H9 (cell line): ENCODE measurements around the gene OXCT1. TPM values are rescaled to one million over a fixed set of nuclear protein-coding genes. Genes with fewer than 3 reads are reported as not detected.

ENCODE experiments used
- DNase-seq: peaks from one replicate; pipeline ENCODE4 v3.0.0-alpha.2; 2017
- H2AFZ ChIP-seq: one replicate; pipeline ENCODE4 v1.6.1; 2013; ENCODE audit warnings: mild to moderate bottlenecking, low read length, control low read depth, moderate library complexity
- H2AK5ac ChIP-seq: 2 replicates; pipeline ENCODE4 v1.6.1; 2013; ENCODE audit warnings: low read length, control low read depth, mixed read lengths; ENCODE audit not compliant: insufficient read length
- H2BK120ac ChIP-seq: one replicate; pipeline ENCODE4 v1.6.1; 2013; ENCODE audit warnings: low read depth, mild to moderate bottlenecking, low read length, control low read depth, inconsistent platforms; ENCODE audit not compliant: poor library complexity, severe bottlenecking
- H2BK12ac ChIP-seq: 2 replicates; pipeline ENCODE4 v1.6.1; 2013; ENCODE audit warnings: low read length, control low read depth, mixed read lengths, low read depth; ENCODE audit not compliant: insufficient read length
- H2BK15ac ChIP-seq: 2 replicates; pipeline ENCODE4 v1.6.1; 2013; ENCODE audit warnings: low read depth, low read length, control low read depth
- H2BK20ac ChIP-seq: one replicate; pipeline ENCODE4 v1.6.1; 2013; ENCODE audit warnings: low read depth, mild to moderate bottlenecking, low read length, control low read depth, inconsistent platforms; ENCODE audit not compliant: poor library complexity, severe bottlenecking
- H2BK5ac ChIP-seq: 2 replicates; pipeline ENCODE4 v1.6.1; 2013; ENCODE audit warnings: low read length, control low read depth, mixed read lengths; ENCODE audit not compliant: insufficient read length
- H3K14ac ChIP-seq: 2 replicates; pipeline ENCODE4 v1.6.1; 2013; ENCODE audit warnings: low read length, control low read depth; ENCODE audit not compliant: insufficient read depth
- H3K18ac ChIP-seq: 2 replicates; pipeline ENCODE4 v1.6.1; 2013; ENCODE audit warnings: low read depth, mild to moderate bottlenecking, mixed read lengths, low read length, control low read depth; ENCODE audit not compliant: insufficient read length
- H3K23ac ChIP-seq: 2 replicates; pipeline ENCODE4 v1.6.1; 2013; ENCODE audit warnings: low read length, control low read depth, mixed read lengths, low read depth; ENCODE audit not compliant: insufficient read length
- H3K23me2 ChIP-seq: 2 replicates; pipeline ENCODE4 v1.6.1; 2013; ENCODE audit warnings: low read depth, mild to moderate bottlenecking, mixed read lengths, low read length, control low read depth; ENCODE audit not compliant: insufficient read length, poor library complexity, severe bottlenecking
- H3K27ac ChIP-seq: 2 replicates; pipeline ENCODE4 v1.5.1; 2013; ENCODE audit warnings: low read length, control low read depth, mixed read lengths, low read depth; ENCODE audit not compliant: insufficient read length
- H3K27me3 ChIP-seq: 2 replicates; pipeline ENCODE4 v1.6.1; 2013; ENCODE audit warnings: low read length, control low read depth, inconsistent platforms; ENCODE audit not compliant: insufficient read depth
- H3K4ac ChIP-seq: 2 replicates; pipeline ENCODE4 v1.6.1; 2013; ENCODE audit warnings: low read depth, mild to moderate bottlenecking, control low read depth, inconsistent platforms, low read length, moderate library complexity
- H3K4me1 ChIP-seq: 2 replicates; pipeline ENCODE4 v1.6.1; 2013; ENCODE audit warnings: low read length, control low read depth, inconsistent platforms; ENCODE audit not compliant: insufficient read depth
- H3K4me2 ChIP-seq: 2 replicates; pipeline ENCODE4 v1.6.1; 2013; ENCODE audit warnings: low read length, control low read depth, mixed read lengths; ENCODE audit not compliant: insufficient read length, insufficient read depth
- H3K56ac ChIP-seq: 2 replicates; pipeline ENCODE4 v1.6.1; 2013; ENCODE audit warnings: low read depth, mild to moderate bottlenecking, mixed read lengths, low read length, control low read depth; ENCODE audit not compliant: insufficient read length
- H3K79me1 ChIP-seq: 2 replicates; pipeline ENCODE4 v1.6.1; 2013; ENCODE audit warnings: low read depth, mild to moderate bottlenecking, moderate library complexity, low read length, control low read depth, inconsistent platforms; ENCODE audit not compliant: insufficient read depth, poor library complexity, severe bottlenecking
- H3K79me2 ChIP-seq: 2 replicates; pipeline ENCODE4 v1.6.1; 2013; ENCODE audit warnings: low read length, control low read depth, inconsistent platforms; ENCODE audit not compliant: insufficient read depth
- H3K9ac ChIP-seq: 2 replicates; pipeline ENCODE4 v1.6.1; 2013; ENCODE audit warnings: low read length, control low read depth, mixed read lengths; ENCODE audit not compliant: insufficient read length; ENCODE audit errors: extremely low read depth
- H3K9me3 ChIP-seq: one replicate; pipeline ENCODE4 v1.6.1; 2013; ENCODE audit warnings: low read depth, low read length, inconsistent platforms; ENCODE audit not compliant: control insufficient read depth
- H3T11ph ChIP-seq: one replicate; pipeline ENCODE4 v1.6.1; 2013; ENCODE audit warnings: mild to moderate bottlenecking, low read length, control low read depth, inconsistent platforms
- H4K20me1 ChIP-seq: one replicate; pipeline ENCODE4 v1.6.1; 2013; ENCODE audit not compliant: control insufficient read depth, insufficient read length, insufficient read depth
- H4K5ac ChIP-seq: 2 replicates; pipeline ENCODE4 v1.6.1; 2013; ENCODE audit warnings: low read depth, mild to moderate bottlenecking, mixed read lengths, low read length, control low read depth; ENCODE audit not compliant: insufficient read length
- H4K8ac ChIP-seq: replicated peaks from 2 replicates; pipeline ENCODE4 v1.6.1; 2013; ENCODE audit warnings: low read length, control low read depth, mixed read lengths, low read depth; ENCODE audit not compliant: insufficient read length
- H4K91ac ChIP-seq: 2 replicates; pipeline ENCODE4 v1.6.1; 2013; ENCODE audit warnings: low read depth, mild to moderate bottlenecking, moderate library complexity, mixed read lengths, low read length, control low read depth; ENCODE audit not compliant: insufficient read length
- H3K27ac Mint-ChIP-seq, 3 experiments: 2 replicates in 2 of 3; 3 replicates in 1 of 3; pipeline ENCODE4 v1.8.0; 2020 to 2021; ENCODE audit warnings: mixed read lengths in 3 of 3, mild to moderate bottlenecking in 1 of 3, moderate library complexity in 1 of 3
- H3K27me3 Mint-ChIP-seq: 2 replicates; pipeline ENCODE4 v1.8.0; 2021; ENCODE audit warnings: low read depth, mild to moderate bottlenecking, moderate library complexity, mixed read lengths
- H3K36me3 Mint-ChIP-seq, 3 experiments: 2 replicates in 2 of 3; 3 replicates in 1 of 3; pipeline ENCODE4 v1.8.0; 2020 to 2021; ENCODE audit warnings: low read depth in 3 of 3, mixed read lengths in 3 of 3; ENCODE audit not compliant: insufficient read depth in 1 of 3
- H3K4me1 Mint-ChIP-seq, 2 experiments: 2 replicates each; pipeline ENCODE4 v1.8.0; 2020; ENCODE audit warnings: mixed read lengths in 2 of 2
- H3K4me3 Mint-ChIP-seq, 2 experiments: 2 replicates in 1 of 2; 3 replicates in 1 of 2; pipeline ENCODE4 v1.8.0; 2020 to 2021; ENCODE audit warnings: mild to moderate bottlenecking in 2 of 2, mixed read lengths in 2 of 2, moderate library complexity in 1 of 2
- H3K9me3 Mint-ChIP-seq, 2 experiments: 2 replicates in 1 of 2; 3 replicates in 1 of 2; pipeline ENCODE4 v1.8.0; 2020; ENCODE audit warnings: mild to moderate bottlenecking in 2 of 2, mixed read lengths in 2 of 2, moderate library complexity in 1 of 2
- CTCF ChIP-seq: fragments of 200-600 bp; sonication (generic); conservative IDR thresholded peaks from 3 replicates; pipeline ENCODE4 v1.8.0; 2021; ENCODE audit warnings: antibody characterized with exemption, mild to moderate bottlenecking
- WGBS: extraction: QIAGEN DNeasy Blood & Tissue Kit; methylation state at CpG from one replicate; pipeline ENCODE4 v1.1.7; 2013; ENCODE audit warnings: missing lambda C conversion rate, low lambda C conversion rate, mixed read lengths; ENCODE audit not compliant: insufficient read length; ENCODE audit errors: extremely low coverage; 5-methylcytosine and 5-hydroxymethylcytosine counted together
- total RNA-seq: library from RNA; stranded (reverse); gene quantifications from 2 replicates; pipeline ENCODE4 v1.2.1, GENCODE V29; 2021

Gene OXCT1
- total RNA-seq, 1 experiment from 2014 or later = 25.6 TPM

- peaks cover 0 to 3% (median 0%) of the 10 kb centered on the region in 3 experiments; a peak in 2 of 7 replicates for H3K36me3 Mint-ChIP-seq
- Histone ChIP-seq H3K9ac (no peak overlapping the region), H4K5ac (no peak overlapping the region), H4K91ac (no peak overlapping the region), H3K4me2 (no peak overlapping the region), H3K4me1 (no peaks in the 10 kb centered on the region; the same call in 1 of the 2 replicates), H4K8ac (no peak overlapping the region), H2BK15ac (no peak overlapping the region), H3K18ac (no peak overlapping the region), H3K27ac (no peak overlapping the region), H2BK5ac (no peak overlapping the region), H2AFZ (no peak overlapping the region), H4K20me1 (no peaks in the 10 kb centered on the region), H3K4ac (no peak overlapping the region), H2BK12ac (no peak overlapping the region), H2BK120ac (no peak overlapping the region), H3K79me2 (no peaks in the 10 kb centered on the region), H2BK20ac (no peak overlapping the region), H3K23me2 (no peaks in the 10 kb centered on the region), H2AK5ac (no peak overlapping the region), H3K9me3 (no peaks in the 10 kb centered on the region), H3K27me3 (no peaks in the 10 kb centered on the region), H3K14ac (no peak overlapping the region), H3K79me1 (no peaks in the 10 kb centered on the region), H3T11ph (no peak overlapping the region), H3K56ac (no peak overlapping the region), H3K23ac (no peak overlapping the region)
- no peaks in the 10 kb centered on the region for H3K9me3 Mint-ChIP-seq
- H3K4me3 Mint-ChIP-seq = no peak overlapping the region
- no peak for TF ChIP-seq CTCF
- H3K27ac Mint-ChIP-seq = no peak overlapping the region
- no peak for DNase-seq
- H3K27me3 Mint-ChIP-seq = no peaks in the 10 kb centered on the region
- H3K4me1 Mint-ChIP-seq = peaks cover under 1 to 11% of the 10 kb centered on the region in 2 experiments
- WGBS = no CpG with 5 or more reads among the region's 1 CpG
Measured at GRCh38 chr5:41789434-41789833, 80.8 kb downstream of the OXCT1 start.
